Upper lobe of left lung (tissue), 6 donors: Measurements from ENCODE around the gene PDYN. TPM values are rescaled to one million over a fixed set of nuclear protein-coding genes. Genes with fewer than 3 reads are reported as not detected.

Experiments used
- ATAC-seq, 2 donors: fragments of 200-7000 bp; cut with Tn5 transposase; one replicate each; pipeline ENCODE4 v1.9.1; 2022; ENCODE audit warnings: mild to moderate bottlenecking in 2 of 2, moderate library complexity in 2 of 2; ENCODE audit not compliant: low FRiP score in 2 of 2
- DNase-seq, 2 donors: peaks; one replicate each; pipeline ENCODE4 v3.0.0-alpha.2; 2019 to 2020
- H3K27ac ChIP-seq, 4 donors: fragments of 200-600 bp; sonication (generic); one replicate each; pipeline ENCODE4 v1.5.1; 2016 to 2019
- H3K27me3 ChIP-seq, 4 donors: fragments of 200-600 bp; sonication (generic); one replicate each; pipeline ENCODE4 v1.5.1; 2017 to 2019
- H3K36me3 ChIP-seq, 4 donors: fragments of 200-600 bp; sonication (generic); one replicate each; pipeline ENCODE4 v1.5.1; 2016 to 2019
- H3K4me1 ChIP-seq, 4 donors: fragments of 200-600 bp; sonication (generic); one replicate each; pipeline ENCODE4 v1.5.1; 2018 to 2019
- H3K4me3 ChIP-seq, 4 donors: fragments of 200-600 bp; sonication (generic); one replicate each; pipeline ENCODE4 v1.5.1; 2017 to 2019; ENCODE audit warnings: mild to moderate bottlenecking in 2 of 4, moderate library complexity in 1 of 4
- H3K9me3 ChIP-seq, 4 donors: fragments of 200-600 bp; sonication (generic); one replicate each; pipeline ENCODE4 v1.5.1; 2018 to 2019
- EP300 ChIP-seq, 4 donors: sonication (generic); formaldehyde crosslinking; IDR thresholded peaks; one replicate each; pipeline ENCODE4 v1.5.1; 2017; ENCODE audit warnings: antibody characterized with exemption in 4 of 4, control low read depth in 2 of 4
- POLR2A ChIP-seq, 4 donors: fragments of 450-650 bp; IDR thresholded peaks; one replicate each; pipeline ENCODE4 v1.5.1; 2016 to 2017; ENCODE audit warnings: antibody characterized with exemption in 4 of 4, mild to moderate bottlenecking in 2 of 4
- POLR2AphosphoS5 ChIP-seq, 2 donors: sonication (generic); formaldehyde crosslinking; IDR thresholded peaks; one replicate each; pipeline ENCODE4 v1.5.1; 2017; ENCODE audit warnings: antibody characterized with exemption in 2 of 2
- WGBS, 2 donors: methylation state at CpG; one replicate each; pipeline ENCODE4 v1.1.5; 2017 to 2018; 5-methylcytosine and 5-hydroxymethylcytosine counted together
- total RNA-seq, 6 donors: library from RNA; depleted of rRNA in 4 of 6; stranded (reverse); fragments of >200 nt in 4 of 6; gene quantifications; one replicate each; pipeline versions ENCODE4 v1.1.0 to v1.2.1, GENCODE V29; 2016 to 2021
- TF ChIP-seq, protein P1 (sequence below), 6 experiments: fragments of 450-650 bp in 4 of 6; fragments of 200-600 bp in 2 of 6; sonication (generic) in 2 of 6; IDR thresholded peaks; one replicate each; pipeline ENCODE4 v1.5.1; 2016 to 2019; ENCODE audit warnings: antibody characterized with exemption in 6 of 6
- donor health status: DM: no; HTN: no; CAD: no; lungs with moderate emphysema.
- donor health status: DM: no; HTN: yes; CAD: no; lungs with severe emphysema.

Gene PDYN
- total RNA-seq, 6 donors from 2014 or later, result not detected

DNA sequence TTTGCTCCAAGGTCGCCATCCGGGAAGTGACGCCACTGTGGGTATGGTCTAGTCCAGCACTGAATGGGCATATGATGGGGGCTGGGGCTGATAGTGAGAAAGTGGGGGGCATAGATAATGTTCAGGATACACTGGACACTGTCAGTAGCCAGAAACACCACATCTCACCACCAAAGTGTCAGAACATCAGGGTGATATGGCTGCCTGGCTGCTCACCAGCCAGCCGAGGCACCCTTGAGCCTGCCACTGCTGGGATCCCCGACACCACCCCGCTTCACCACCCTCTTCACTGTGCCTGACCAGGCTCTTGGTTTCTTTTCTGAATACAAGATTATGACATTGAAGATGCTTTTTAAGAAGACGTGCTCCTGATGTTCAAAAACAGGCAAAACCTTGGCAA, 51.8 kb downstream of the PDYN start:
- TF ChIP-seq EP300 (IDR thresholded peaks at IDR 0.05), result no peak
- TF ChIP-seq POLR2AphosphoS5 (IDR thresholded peaks at IDR 0.05), result no peak
- TF ChIP-seq, protein P1, sequence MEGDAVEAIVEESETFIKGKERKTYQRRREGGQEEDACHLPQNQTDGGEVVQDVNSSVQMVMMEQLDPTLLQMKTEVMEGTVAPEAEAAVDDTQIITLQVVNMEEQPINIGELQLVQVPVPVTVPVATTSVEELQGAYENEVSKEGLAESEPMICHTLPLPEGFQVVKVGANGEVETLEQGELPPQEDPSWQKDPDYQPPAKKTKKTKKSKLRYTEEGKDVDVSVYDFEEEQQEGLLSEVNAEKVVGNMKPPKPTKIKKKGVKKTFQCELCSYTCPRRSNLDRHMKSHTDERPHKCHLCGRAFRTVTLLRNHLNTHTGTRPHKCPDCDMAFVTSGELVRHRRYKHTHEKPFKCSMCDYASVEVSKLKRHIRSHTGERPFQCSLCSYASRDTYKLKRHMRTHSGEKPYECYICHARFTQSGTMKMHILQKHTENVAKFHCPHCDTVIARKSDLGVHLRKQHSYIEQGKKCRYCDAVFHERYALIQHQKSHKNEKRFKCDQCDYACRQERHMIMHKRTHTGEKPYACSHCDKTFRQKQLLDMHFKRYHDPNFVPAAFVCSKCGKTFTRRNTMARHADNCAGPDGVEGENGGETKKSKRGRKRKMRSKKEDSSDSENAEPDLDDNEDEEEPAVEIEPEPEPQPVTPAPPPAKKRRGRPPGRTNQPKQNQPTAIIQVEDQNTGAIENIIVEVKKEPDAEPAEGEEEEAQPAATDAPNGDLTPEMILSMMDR (IDR thresholded peaks at IDR 0.05), result no peak
- DNase-seq (peak in 1 of 2 donors; percentile 18), ATAC-seq (no peak)
- Histone ChIP-seq H3K4me3 (no peak overlapping the region), H3K4me1 (peaks cover 23 to 42% (median 29%) of the 10 kb centered on the region in 4 donors), H3K9me3 (no peaks in the 10 kb centered on the region), H3K27ac (no peak overlapping the region), H3K27me3 (peaks cover 0 to under 1% (median 0%) of the 10 kb centered on the region in 4 donors), H3K36me3 (peaks cover 0 to 14% (median 3%) of the 10 kb centered on the region in 4 donors)
- 88 to 90% methylated on average over 7 of the region's 7 CpGs for WGBS, 2 donors

DNA sequence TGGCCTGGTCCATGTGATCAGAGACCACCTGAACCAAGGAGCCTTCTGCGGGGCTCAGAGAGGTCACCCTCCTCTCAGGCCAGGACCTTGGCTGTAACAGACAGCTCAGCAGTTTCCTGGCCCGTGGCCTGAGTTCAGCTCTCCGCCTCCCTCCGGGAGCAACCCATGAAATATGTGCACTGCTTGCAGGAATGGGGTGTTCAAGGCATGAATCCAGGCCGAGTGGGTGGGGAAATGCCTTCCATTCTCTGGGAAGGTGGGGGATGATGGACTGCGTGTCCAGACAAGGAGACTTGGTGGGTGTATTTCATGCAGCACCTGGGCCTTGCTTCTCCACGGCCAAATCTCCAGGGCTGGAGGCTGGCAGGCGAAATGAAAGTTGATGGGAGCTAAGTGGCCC, 52.6 kb downstream of the PDYN start:
- Histone ChIP-seq H3K4me3 (no peak overlapping the region), H3K27ac (peak overlapping the region in 1 of 4 donors; percentile 36), H3K4me1 (peaks cover 17 to 36% (median 23%) of the 10 kb centered on the region in 4 donors), H3K27me3 (no peaks in the 10 kb centered on the region), H3K9me3 (no peaks in the 10 kb centered on the region), H3K36me3 (peaks cover 0 to 20% (median 4%) of the 10 kb centered on the region in 4 donors)
- DNase-seq (peak in 1 of 2 donors; percentile 22), ATAC-seq (no peak)
- 72 to 78% methylated on average over 6 to 8 of the region's 8 CpGs for WGBS, 2 donors
- TF ChIP-seq POLR2AphosphoS5 (IDR thresholded peaks at IDR 0.05), result no peak
- no peak for TF ChIP-seq POLR2A (IDR thresholded peaks at IDR 0.05)
- TF ChIP-seq EP300 (IDR thresholded peaks at IDR 0.05), result no peak
- TF ChIP-seq, protein P1 (IDR thresholded peaks at IDR 0.05), result no peak

DNA sequence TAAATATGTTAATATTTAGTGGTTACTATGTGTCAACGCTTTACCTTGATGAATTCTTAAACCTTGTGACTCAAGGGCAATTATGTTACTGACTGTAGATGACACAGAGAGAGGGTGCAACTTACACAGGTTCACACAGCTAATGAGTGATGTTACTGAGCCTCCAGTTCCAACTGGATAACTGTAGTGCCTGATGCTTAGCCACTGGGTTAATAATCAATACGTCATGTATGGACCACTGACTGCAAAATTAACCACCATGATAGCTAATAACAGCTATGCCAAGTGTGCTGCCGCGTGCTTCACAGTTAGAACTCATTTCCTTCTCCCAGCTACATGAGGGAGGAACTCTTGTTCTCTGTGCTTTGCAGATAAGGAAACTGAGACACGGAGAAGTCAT, 53.3 kb downstream of the PDYN start:
- no peak for TF ChIP-seq EP300 (IDR thresholded peaks at IDR 0.05)
- no peak for TF ChIP-seq POLR2A (IDR thresholded peaks at IDR 0.05)
- no peak for TF ChIP-seq POLR2AphosphoS5 (IDR thresholded peaks at IDR 0.05)
- TF ChIP-seq, protein P1 (IDR thresholded peaks at IDR 0.05), result no peak
- Histone ChIP-seq H3K27me3 (no peaks in the 10 kb centered on the region), H3K27ac (no peak overlapping the region), H3K4me1 (peaks cover 13 to 32% (median 18%) of the 10 kb centered on the region in 4 donors), H3K4me3 (no peak overlapping the region), H3K36me3 (peaks cover 0 to 21% (median 4%) of the 10 kb centered on the region in 4 donors), H3K9me3 (no peaks in the 10 kb centered on the region)
- no peak for DNase-seq
- ATAC-seq, result no peak
- WGBS, 2 donors, result 53 to 76% methylated on average over 5 of the region's 5 CpGs

DNA sequence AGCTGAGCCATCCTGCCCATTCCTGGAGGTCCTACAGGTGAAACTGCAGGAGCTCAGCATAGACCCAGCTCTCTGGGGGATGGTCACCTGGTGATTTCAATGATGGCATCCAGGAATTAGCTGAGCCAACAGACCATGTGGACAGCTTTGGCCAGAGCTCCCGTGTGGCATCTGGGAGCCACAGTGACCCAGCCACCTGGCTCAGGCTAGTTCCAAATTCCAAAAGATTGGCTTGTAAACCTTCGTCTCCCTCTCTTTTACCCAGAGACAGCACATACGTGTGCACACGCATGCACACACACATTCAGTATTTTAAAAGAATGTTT, 54.6 kb downstream of the PDYN start:
- Histone ChIP-seq H3K4me3 (no peak overlapping the region), H3K27me3 (no peaks in the 10 kb centered on the region), H3K4me1 (peaks cover 8 to 27% (median 15%) of the 10 kb centered on the region in 4 donors), H3K9me3 (no peaks in the 10 kb centered on the region), H3K27ac (no peak overlapping the region), H3K36me3 (peaks cover 0 to 21% (median 4%) of the 10 kb centered on the region in 4 donors)
- WGBS, 2 donors, result 84 to 85% methylated on average over 4 of the region's 4 CpGs
- DNase-seq (peak in 1 of 2 donors; percentile 17), ATAC-seq (no peak)
- no peak for TF ChIP-seq POLR2AphosphoS5 (IDR thresholded peaks at IDR 0.05)
- no peak for TF ChIP-seq EP300 (IDR thresholded peaks at IDR 0.05)
- TF ChIP-seq, protein P1 (IDR thresholded peaks at IDR 0.05), result no peak
- TF ChIP-seq POLR2A (IDR thresholded peaks at IDR 0.05), result no peak
